Activated CD4-positive, alpha-beta memory T cell treated with anti-CD3 and anti-CD28 coated beads, Interleukin-2, amount 10 ng/mL, durations not matched to agents 7 days and 5 days (primary cell): ENCODE data around the gene ABCC5. TPM values are rescaled to one million over a fixed set of nuclear protein-coding genes. Genes with fewer than 3 reads are reported as not detected.

ENCODE experiments used
- CTCF ChIA-PET: fragments of 350-600 bp; sonication (Branson Sonifier 250); formaldehyde crosslinking; loops from one replicate; lab custom pipeline; 2021; ENCODE audit warnings: antibody characterized with exemption, inconsistent platforms; lab: Charles Lee
- POLR2A ChIA-PET: fragments of 350-600 bp; sonication (Branson Sonifier 250); formaldehyde crosslinking; loops from one replicate; lab custom pipeline; 2021; ENCODE audit warnings: antibody characterized with exemption; lab: Charles Lee
- DNase-seq: peaks from one replicate; pipeline ENCODE4 v3.0.0-alpha.2; 2020
- H3K27ac Mint-ChIP-seq: one replicate; pipeline ENCODE4 v1.8.0; 2021; ENCODE audit warnings: mild to moderate bottlenecking, mixed read lengths
- H3K27me3 Mint-ChIP-seq: one replicate; pipeline ENCODE4 v1.8.0; 2021; ENCODE audit warnings: mixed read lengths
- H3K36me3 Mint-ChIP-seq: one replicate; pipeline ENCODE4 v1.8.0; 2021; ENCODE audit warnings: low read depth, mixed read lengths
- H3K4me1 Mint-ChIP-seq: one replicate; pipeline ENCODE4 v1.8.0; 2021; ENCODE audit warnings: mixed read lengths
- H3K4me3 Mint-ChIP-seq: one replicate; pipeline ENCODE4 v1.8.0; 2021; ENCODE audit warnings: mild to moderate bottlenecking, mixed read lengths
- H3K9me3 Mint-ChIP-seq: one replicate; pipeline ENCODE4 v1.8.0; 2021; ENCODE audit warnings: mixed read lengths
- total RNA-seq, 2 experiments: library from RNA; stranded (reverse); gene quantifications; one replicate each; pipeline ENCODE4 v1.2.3, GENCODE V29; 2021

Gene ABCC5
- total RNA-seq, 2 experiments from 2014 or later: 24.1 to 25.3 TPM

- no peak for DNase-seq
- Mint-ChIP-seq H3K27me3 (no peaks in the 10 kb centered on the region), H3K4me3 (no peak overlapping the region), H3K9me3 (no peaks in the 10 kb centered on the region), H3K4me1 (no peaks in the 10 kb centered on the region), H3K27ac (no peak overlapping the region), H3K36me3 (no peaks in the 10 kb centered on the region)
- ChIA-PET POLR2A (no interaction called here), CTCF (no interaction called here)
Measured at GRCh38 chr3:183924543-183924942, 93.1 kb downstream of the ABCC5 start.

- Mint-ChIP-seq H3K9me3 (no peaks in the 10 kb centered on the region), H3K27ac (no peak overlapping the region), H3K4me3 (no peak overlapping the region), H3K4me1 (no peaks in the 10 kb centered on the region), H3K27me3 (no peaks in the 10 kb centered on the region), H3K36me3 (no peaks in the 10 kb centered on the region)
- CTCF ChIA-PET: no interaction called here
- DNase-seq: no peak
- POLR2A ChIA-PET: no interaction called here
Measured at GRCh38 chr3:183922421-183922820, 95.3 kb downstream of the ABCC5 start.

GRCh38 chr3:183921096-183921495 lies 96.6 kb downstream of the ABCC5 start:
- Mint-ChIP-seq H3K27me3 (no peaks in the 10 kb centered on the region), H3K4me1 (no peaks in the 10 kb centered on the region), H3K4me3 (no peak overlapping the region), H3K9me3 (no peaks in the 10 kb centered on the region), H3K27ac (no peak overlapping the region), H3K36me3 (no peaks in the 10 kb centered on the region)
- ChIA-PET CTCF (no interaction called here), POLR2A (no interaction called here)
- DNase-seq: no peak

DNA sequence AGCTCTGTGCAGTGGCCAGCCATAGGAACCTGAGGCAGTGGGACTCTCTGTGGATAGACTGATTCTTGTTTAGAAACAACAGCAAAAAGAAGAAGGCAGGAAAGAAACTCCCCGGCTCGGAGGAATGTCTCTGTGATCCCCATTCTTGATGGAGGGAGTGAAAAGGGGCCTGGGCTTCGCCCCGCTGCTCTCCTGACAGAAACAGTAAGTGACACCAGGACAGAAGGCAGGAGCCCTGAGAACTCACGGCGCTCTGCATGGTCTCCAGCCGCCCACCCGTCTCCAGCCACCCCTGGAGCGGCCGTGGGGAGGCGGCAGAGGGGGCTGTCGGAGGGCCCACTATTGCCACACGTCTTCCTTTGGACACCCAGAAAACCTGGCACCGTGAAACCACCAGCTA lies 97.3 kb downstream of the ABCC5 start:
- Mint-ChIP-seq H3K4me1 (no peaks in the 10 kb centered on the region), H3K9me3 (no peaks in the 10 kb centered on the region), H3K36me3 (no peaks in the 10 kb centered on the region), H3K27ac (no peak overlapping the region), H3K4me3 (no peak overlapping the region), H3K27me3 (no peaks in the 10 kb centered on the region)
- ChIA-PET CTCF (interaction anchor here (1.0 kb wide), 1 partner anchor 35 kb away, joined by 3 read pairs; the partner anchor contains the start of gene PARL), POLR2A (no interaction called here)
- DNase-seq: no peak

GRCh38 chr3:183918178-183918577 lies 99.5 kb downstream of the ABCC5 start:
- H3K9me3 Mint-ChIP-seq: no peaks in the 10 kb centered on the region
- no peak overlapping the region for H3K4me3 Mint-ChIP-seq
- CTCF ChIA-PET: interaction anchor here (1.4 to 1.7 kb wide), 2 partner anchors 22 to 33 kb away, joined by 4 read pairs; partner anchors contain the start of gene PARL
- H3K4me1 Mint-ChIP-seq: no peaks in the 10 kb centered on the region
- POLR2A ChIA-PET: no interaction called here
- H3K27ac Mint-ChIP-seq: no peak overlapping the region
- no peaks in the 10 kb centered on the region for H3K27me3 Mint-ChIP-seq
- DNase-seq: no peak
- no peaks in the 10 kb centered on the region for H3K36me3 Mint-ChIP-seq

GRCh38 chr3:183917776-183918175 lies 99.9 kb downstream of the ABCC5 start:
- Mint-ChIP-seq H3K4me3 (no peak overlapping the region), H3K36me3 (no peaks in the 10 kb centered on the region), H3K4me1 (no peaks in the 10 kb centered on the region), H3K27me3 (no peaks in the 10 kb centered on the region), H3K9me3 (no peaks in the 10 kb centered on the region), H3K27ac (no peak overlapping the region)
- POLR2A ChIA-PET: no interaction called here
- no peak for DNase-seq
- CTCF ChIA-PET: interaction anchor here (1.4 to 1.7 kb wide), 2 partner anchors 22 to 33 kb away, joined by 4 read pairs; partner anchors contain the start of gene PARL

DNA sequence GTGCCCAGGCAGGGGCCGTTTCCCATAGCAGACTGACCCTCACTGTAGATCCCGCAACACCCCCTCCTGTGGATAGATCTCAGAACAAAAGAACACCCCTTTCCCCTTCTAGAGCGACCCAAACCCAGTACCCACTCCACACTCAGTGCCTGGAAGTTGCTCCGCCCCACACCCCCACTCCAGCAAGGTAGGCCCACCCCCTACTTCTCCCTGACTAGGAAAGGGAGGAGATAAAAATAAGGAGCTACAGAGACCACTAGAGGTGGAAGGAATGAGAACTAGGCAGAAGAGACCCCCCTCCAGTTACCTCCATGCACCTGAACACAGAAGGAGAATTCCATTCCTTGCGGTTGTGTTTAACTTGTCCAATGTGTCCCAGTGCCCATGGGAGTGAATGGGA lies 102.8 kb downstream of the ABCC5 start:
- Mint-ChIP-seq H3K4me1 (no peaks in the 10 kb centered on the region), H3K36me3 (no peaks in the 10 kb centered on the region), H3K4me3 (no peak overlapping the region), H3K9me3 (no peaks in the 10 kb centered on the region), H3K27ac (no peak overlapping the region), H3K27me3 (no peaks in the 10 kb centered on the region)
- ChIA-PET CTCF (interaction anchor here (1.2 kb wide), 1 partner anchor 16 kb away, joined by 3 read pairs; no protein-coding TSS in a partner anchor), POLR2A (no interaction called here)
- no peak for DNase-seq

DNA sequence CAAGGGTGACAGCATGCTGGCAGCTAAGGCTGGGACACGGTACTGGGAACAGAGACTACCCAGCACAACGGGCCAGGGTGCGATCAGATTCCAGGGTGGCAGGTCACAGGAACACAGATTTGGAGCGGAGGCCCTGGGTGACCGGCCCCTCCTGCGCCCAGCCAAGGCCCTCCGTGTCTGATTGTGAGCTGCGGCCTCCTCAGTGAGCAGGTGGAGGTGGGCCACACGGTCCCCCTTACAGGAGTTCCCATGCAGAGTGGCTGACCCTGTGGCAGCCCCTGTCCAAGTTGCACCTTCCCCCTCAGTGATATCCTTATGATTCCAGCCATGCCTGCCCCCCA lies 104.1 kb downstream of the ABCC5 start:
- H3K27ac Mint-ChIP-seq: no peak overlapping the region
- no peak overlapping the region for H3K4me3 Mint-ChIP-seq
- H3K4me1 Mint-ChIP-seq: no peaks in the 10 kb centered on the region
- ChIA-PET POLR2A (no interaction called here), CTCF (no interaction called here)
- H3K9me3 Mint-ChIP-seq: no peaks in the 10 kb centered on the region
- DNase-seq: no peak
- H3K27me3 Mint-ChIP-seq: no peaks in the 10 kb centered on the region
- no peaks in the 10 kb centered on the region for H3K36me3 Mint-ChIP-seq

DNA sequence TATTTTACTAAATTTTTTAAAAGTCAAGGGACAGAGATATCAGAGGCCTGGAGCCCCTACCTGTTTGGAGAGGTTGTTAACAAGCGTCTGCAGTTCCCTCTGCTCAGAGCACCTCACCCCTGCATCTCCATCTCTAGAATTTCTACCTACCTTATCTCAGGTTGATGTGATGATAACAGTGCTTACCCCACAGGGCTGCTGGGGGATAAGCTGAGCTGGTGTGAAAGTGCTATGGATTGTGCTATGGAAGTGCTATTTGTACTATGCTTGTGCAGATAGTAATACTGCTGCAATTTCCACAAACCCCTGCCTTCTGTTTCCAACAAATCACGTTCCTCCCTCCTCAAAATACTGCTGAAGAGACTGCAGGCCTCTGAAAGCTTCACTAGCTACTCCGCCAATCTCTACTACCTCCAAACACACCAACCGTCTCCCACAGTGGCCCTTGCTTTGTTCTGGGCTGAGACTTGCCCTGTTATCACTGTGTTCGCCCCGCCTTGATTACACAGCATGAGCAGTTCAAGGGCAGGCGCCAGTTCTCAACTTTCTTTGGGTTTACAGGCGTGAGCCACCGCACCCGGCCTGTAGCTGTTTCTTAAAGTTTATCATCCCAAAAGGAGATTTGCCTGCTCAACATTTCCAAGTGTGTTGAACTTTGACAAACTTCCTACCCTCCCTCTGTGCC lies 104.6 kb downstream of the ABCC5 start:
- ChIA-PET CTCF (no interaction called here), POLR2A (no interaction called here)
- Mint-ChIP-seq H3K4me1 (no peaks in the 10 kb centered on the region), H3K27ac (no peak overlapping the region), H3K4me3 (no peak overlapping the region), H3K36me3 (no peaks in the 10 kb centered on the region), H3K27me3 (no peaks in the 10 kb centered on the region), H3K9me3 (no peaks in the 10 kb centered on the region)
- DNase-seq: no peak

DNA sequence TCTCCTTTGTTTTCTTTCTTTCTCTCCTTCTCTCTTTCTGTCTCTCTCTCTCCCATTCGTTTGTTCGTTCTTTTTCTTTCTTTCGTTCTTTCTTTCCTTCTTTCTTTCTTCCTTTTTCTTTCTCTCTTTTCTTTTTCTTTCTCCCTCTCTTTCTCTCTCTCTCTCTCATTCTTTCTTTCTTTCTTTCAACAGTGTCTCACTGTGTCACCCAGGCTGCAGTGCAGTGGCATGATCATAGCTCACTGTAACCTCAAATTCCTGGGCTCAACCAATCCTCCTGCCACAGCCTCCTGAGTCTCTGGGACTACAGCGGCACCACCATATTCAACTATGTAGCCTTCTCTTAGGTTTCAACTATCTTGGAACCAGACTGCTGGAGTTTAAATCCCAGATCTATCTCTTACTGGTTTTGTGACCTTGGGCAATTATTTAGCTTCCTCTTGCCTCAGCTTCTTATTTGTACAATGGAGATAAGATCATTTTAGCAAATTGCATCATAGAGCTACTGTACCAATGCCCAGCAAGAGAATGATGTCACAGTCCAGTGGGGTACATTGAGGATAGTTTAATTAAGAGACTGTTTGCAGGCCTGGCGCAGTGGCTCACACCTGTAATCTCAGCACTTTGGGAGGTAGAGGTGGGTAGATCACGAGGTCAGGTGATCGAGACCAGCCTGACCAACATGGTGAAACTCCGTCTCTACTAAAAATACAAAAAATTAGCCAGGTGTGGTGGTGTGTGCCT lies 105.7 kb downstream of the ABCC5 start:
- no peaks in the 10 kb centered on the region for H3K27me3 Mint-ChIP-seq
- no peak for DNase-seq
- no peak overlapping the region for H3K27ac Mint-ChIP-seq
- no peak overlapping the region for H3K4me3 Mint-ChIP-seq
- ChIA-PET POLR2A (no interaction called here), CTCF (no interaction called here)
- no peaks in the 10 kb centered on the region for H3K36me3 Mint-ChIP-seq
- H3K9me3 Mint-ChIP-seq: no peaks in the 10 kb centered on the region
- H3K4me1 Mint-ChIP-seq: no peaks in the 10 kb centered on the region

- H3K27ac Mint-ChIP-seq: no peak overlapping the region
- CTCF ChIA-PET: interaction anchor here (0.5 to 1.5 kb wide), 2 partner anchors 317 to 376 kb away, joined by 4 read pairs; no protein-coding TSS in a partner anchor
Measured at GRCh38 chr3:183911087-183911486, 106.6 kb downstream of the ABCC5 start.

GRCh38 chr3:183909030-183909600 lies 108.6 kb downstream of the ABCC5 start:
- no peaks in the 10 kb centered on the region for H3K27me3 Mint-ChIP-seq
- H3K36me3 Mint-ChIP-seq: no peaks in the 10 kb centered on the region
- no peak for DNase-seq
- ChIA-PET POLR2A (no interaction called here), CTCF (no interaction called here)
- no peak overlapping the region for H3K27ac Mint-ChIP-seq
- no peaks in the 10 kb centered on the region for H3K4me1 Mint-ChIP-seq
- H3K9me3 Mint-ChIP-seq: no peaks in the 10 kb centered on the region
- no peak overlapping the region for H3K4me3 Mint-ChIP-seq

More at GRCh38 chr3:183911087-183911486, 106.6 kb downstream of the ABCC5 start:
- H3K9me3 Mint-ChIP-seq: no peaks in the 10 kb centered on the region
- H3K4me1 Mint-ChIP-seq: no peaks in the 10 kb centered on the region
- no peak overlapping the region for H3K4me3 Mint-ChIP-seq
- H3K27me3 Mint-ChIP-seq: no peaks in the 10 kb centered on the region
- no peaks in the 10 kb centered on the region for H3K36me3 Mint-ChIP-seq
- no peak for DNase-seq
- POLR2A ChIA-PET: no interaction called here

DNA sequence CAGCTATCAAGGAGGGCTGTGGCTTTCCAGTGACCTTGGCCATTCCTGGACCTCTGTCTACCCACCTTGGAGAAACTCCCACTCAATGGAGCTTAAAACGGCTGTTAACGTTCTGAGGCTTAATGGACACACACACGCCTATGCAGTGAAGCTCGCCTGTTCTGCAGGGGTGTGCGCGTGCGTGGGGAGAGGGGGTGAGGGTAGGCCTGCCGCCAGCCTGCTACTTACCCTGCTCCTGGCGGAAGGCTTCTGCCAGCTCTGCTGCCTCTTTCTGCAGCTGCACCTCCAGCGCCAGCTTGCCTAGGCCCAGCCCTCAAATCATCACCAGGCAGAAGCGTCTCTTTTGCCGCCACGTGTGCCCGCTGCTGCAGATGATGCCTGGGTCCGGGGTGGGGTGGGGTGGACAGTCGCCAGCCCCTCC lies 109.8 kb downstream of the ABCC5 start:
- Mint-ChIP-seq H3K9me3 (no peaks in the 10 kb centered on the region), H3K4me1 (no peaks in the 10 kb centered on the region), H3K27me3 (no peaks in the 10 kb centered on the region), H3K27ac (no peak overlapping the region), H3K4me3 (no peak overlapping the region), H3K36me3 (no peaks in the 10 kb centered on the region)
- ChIA-PET CTCF (interaction anchor here (0.5 to 0.7 kb wide), 3 partner anchors 12 to 110 kb away, joined by 3 to 5 read pairs (median 5); partner anchors contain the start of gene ABCC5), POLR2A (no interaction called here)
- no peak for DNase-seq
